Measurements from ENCODE around the gene DEFB131A.
"Not testable (repeated sequence)": the region's sequence is repeated elsewhere in the genome, so short reads cannot be mapped to it uniquely, and the experiment has no call there.

GRCh38 chr4:9436728-9437127 is 7.5 kb upstream of the DEFB131A start:
- TF ChIP-seq CTCF (IDR thresholded peaks at IDR 0.05 in 8 of 11, conservative IDR thresholded peaks at IDR 0.05 in 3 of 11); POLR2AphosphoS5 (IDR thresholded peaks at IDR 0.05): not testable (repeated sequence)
